Esophagus (tissue), 2 donors: ENCODE results near the gene MEGF11. TPM values are rescaled to one million over a fixed set of nuclear protein-coding genes. Genes with fewer than 3 reads are reported as not detected.
A peak's percentile ranks its signal among the peaks of the same experiment; 100 is the strongest.
"Not testable (repeated sequence)": the region's sequence is repeated elsewhere in the genome, so short reads cannot be mapped to it uniquely, and the experiment has no call there.

Experiments
- H3K27ac ChIP-seq, 2 donors: one replicate each; pipeline ENCODE4 v1.5.1; 2013; ENCODE audit warnings: low read depth in 2 of 2, mild to moderate bottlenecking in 2 of 2, inconsistent platforms in 1 of 2, low read length in 1 of 2, moderate library complexity in 1 of 2
- H3K27me3 ChIP-seq, 2 donors: one replicate each; pipeline ENCODE4 v1.6.1; 2013; ENCODE audit warnings: low read length in 2 of 2, control low read depth in 1 of 2, mild to moderate bottlenecking in 1 of 2; ENCODE audit not compliant: insufficient read depth in 2 of 2, control insufficient read depth in 1 of 2
- H3K36me3 ChIP-seq, 2 donors: one replicate each; pipeline ENCODE4 v1.6.1; 2013; ENCODE audit warnings: low read length in 1 of 2; ENCODE audit not compliant: control insufficient read depth in 2 of 2, insufficient read depth in 2 of 2
- H3K4me1 ChIP-seq, 2 donors: one replicate each; pipeline ENCODE4 v1.6.1; 2013; ENCODE audit warnings: low read length in 1 of 2; ENCODE audit not compliant: control insufficient read depth in 2 of 2, insufficient read depth in 2 of 2
- H3K4me3 ChIP-seq, 2 donors: one replicate each; pipeline ENCODE4 v1.5.1; 2013; ENCODE audit warnings: low read length in 2 of 2, mild to moderate bottlenecking in 2 of 2, low read depth in 1 of 2, moderate library complexity in 1 of 2
- H3K9me3 ChIP-seq, 2 donors: one replicate each; pipeline ENCODE4 v1.6.1; 2013; ENCODE audit warnings: mild to moderate bottlenecking in 2 of 2, low read depth in 1 of 2, low read length in 1 of 2, moderate library complexity in 1 of 2; ENCODE audit not compliant: control insufficient read depth in 2 of 2, insufficient read depth in 1 of 2
- WGBS, 2 donors: extraction: QIAGEN DNeasy Blood & Tissue Kit; methylation state at CpG; one replicate each; pipeline ENCODE4 v1.1.7; 2013; 5-methylcytosine and 5-hydroxymethylcytosine counted together
- polyA plus RNA-seq, 2 donors: library from polyadenylated mRNA; stranded (reverse); fragments of 200-250 nt; gene quantifications; one replicate each; pipeline ENCODE4 v1.2.3, GENCODE V29; 2013
- donor health status: healthy with polysubstance abuse.
- donor health status: Bipolar disorder and iron deficiency.

Gene MEGF11
- polyA plus RNA-seq, 2 donors = not detected

DNA sequence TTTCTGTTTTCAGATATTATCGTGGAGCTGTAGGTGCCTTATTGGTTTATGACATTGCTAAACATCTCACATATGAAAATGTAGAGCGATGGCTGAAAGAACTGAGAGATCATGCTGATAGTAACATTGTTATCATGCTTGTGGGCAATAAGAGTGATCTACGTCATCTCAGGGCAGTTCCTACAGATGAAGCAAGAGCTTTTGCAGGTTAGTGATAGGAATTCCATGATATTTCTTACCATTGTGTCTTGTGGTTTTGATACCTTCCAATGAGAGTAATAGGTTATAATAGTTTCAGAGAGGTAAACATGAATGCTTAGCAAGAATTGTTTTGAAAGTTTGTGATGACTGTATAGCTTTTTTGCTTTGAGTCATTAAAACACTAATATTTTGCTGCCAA lies 375.8 kb downstream of the MEGF11 start:
- H3K9me3 ChIP-seq = no peaks in the 10 kb centered on the region
- no peaks in the 10 kb centered on the region for H3K4me1 ChIP-seq
- WGBS, 2 donors = 93 to 95% methylated on average over 3 of the region's 3 CpGs
- H3K27ac ChIP-seq = no peak overlapping the region
- peaks cover 4 to 8% of the 10 kb centered on the region in 2 donors for H3K36me3 ChIP-seq
- H3K27me3 ChIP-seq = no peaks in the 10 kb centered on the region
- H3K4me3 ChIP-seq = no peak overlapping the region

DNA sequence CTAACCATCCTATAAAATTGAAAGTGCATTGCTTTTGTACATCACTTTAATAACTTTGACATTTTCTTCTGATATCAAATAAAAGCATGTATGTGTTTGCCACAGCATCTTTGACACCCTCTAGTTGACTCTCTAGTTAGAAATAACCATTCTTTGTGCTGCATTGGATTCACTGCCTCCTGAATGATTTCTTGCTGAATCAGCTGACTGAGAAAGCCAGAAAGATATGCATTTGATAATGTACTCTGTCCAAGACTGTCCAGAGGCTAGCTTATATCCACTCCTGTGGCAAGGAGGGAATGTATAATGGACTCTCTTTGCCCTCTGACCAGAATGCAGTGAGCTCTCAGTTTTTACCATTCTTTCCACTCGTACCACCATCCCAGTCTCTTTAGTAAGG lies 378.1 kb downstream of the MEGF11 start:
- H3K27me3 ChIP-seq = no peaks in the 10 kb centered on the region
- H3K4me1 ChIP-seq = peaks cover 0 to 3% of the 10 kb centered on the region in 2 donors

DNA sequence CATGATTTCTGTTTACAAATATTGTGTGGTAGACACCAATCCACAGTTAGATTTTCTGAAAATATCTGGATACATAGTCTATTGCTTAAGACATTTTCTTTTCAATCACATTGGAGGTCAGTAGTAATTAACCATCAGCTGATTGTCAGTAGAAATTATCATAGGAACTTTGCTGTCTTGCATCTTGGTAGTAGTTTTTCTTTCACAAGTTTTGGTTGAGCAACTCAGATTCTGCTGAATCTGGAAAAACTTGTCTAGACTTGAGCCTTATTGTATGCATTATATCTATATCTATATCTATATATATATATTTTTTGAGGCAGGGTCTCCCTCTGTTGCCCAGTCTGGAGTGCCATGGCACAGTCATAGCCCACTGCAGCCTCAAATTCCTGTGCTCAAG lies 380.3 kb downstream of the MEGF11 start:
- H3K27ac ChIP-seq = no peak overlapping the region
- H3K36me3 ChIP-seq = peaks cover 3 to 6% of the 10 kb centered on the region in 2 donors
- no peaks in the 10 kb centered on the region for H3K27me3 ChIP-seq
- no peak overlapping the region for H3K4me3 ChIP-seq
- peaks cover 0 to 3% of the 10 kb centered on the region in 2 donors for H3K4me1 ChIP-seq
- H3K9me3 ChIP-seq = no peaks in the 10 kb centered on the region

More for the DNA sequence above, 378.1 kb downstream of the MEGF11 start:
- Histone ChIP-seq H3K9me3 (no peaks in the 10 kb centered on the region), H3K27ac (no peak overlapping the region), H3K36me3 (peaks cover 4 to 8% of the 10 kb centered on the region in 2 donors), H3K4me3 (no peak overlapping the region)
- 90 to 93% methylated on average over 1 of the region's 1 CpG for WGBS, 2 donors

DNA sequence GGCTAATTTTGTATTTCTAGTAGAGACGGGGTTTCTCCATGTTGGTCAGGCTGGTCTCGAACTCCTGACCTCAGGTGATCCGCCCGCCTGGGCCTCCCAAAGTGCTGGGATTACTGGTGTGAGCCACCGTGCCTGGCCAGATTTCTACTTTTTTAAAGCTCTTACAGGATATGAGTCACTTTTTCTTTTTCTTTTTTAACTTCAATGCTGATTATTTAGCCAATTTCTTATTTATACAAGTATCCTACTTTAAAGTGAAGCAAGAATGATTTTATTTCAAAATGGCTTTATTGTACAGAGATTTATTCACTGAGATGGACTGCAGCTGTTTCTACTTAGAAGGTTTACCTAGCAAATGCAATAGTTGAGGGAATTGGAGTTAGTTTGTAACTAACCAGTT lies 381.0 kb downstream of the MEGF11 start:
- not testable (repeated sequence) for H3K27me3 ChIP-seq, H3K36me3 ChIP-seq, H3K9me3 ChIP-seq, H3K4me1 ChIP-seq, H3K4me3 ChIP-seq
- H3K27ac ChIP-seq = peak overlapping the region in 1 of 2 donors; percentile 26
- WGBS, 2 donors = 67 to 74% methylated on average over 5 of the region's 5 CpGs

DNA sequence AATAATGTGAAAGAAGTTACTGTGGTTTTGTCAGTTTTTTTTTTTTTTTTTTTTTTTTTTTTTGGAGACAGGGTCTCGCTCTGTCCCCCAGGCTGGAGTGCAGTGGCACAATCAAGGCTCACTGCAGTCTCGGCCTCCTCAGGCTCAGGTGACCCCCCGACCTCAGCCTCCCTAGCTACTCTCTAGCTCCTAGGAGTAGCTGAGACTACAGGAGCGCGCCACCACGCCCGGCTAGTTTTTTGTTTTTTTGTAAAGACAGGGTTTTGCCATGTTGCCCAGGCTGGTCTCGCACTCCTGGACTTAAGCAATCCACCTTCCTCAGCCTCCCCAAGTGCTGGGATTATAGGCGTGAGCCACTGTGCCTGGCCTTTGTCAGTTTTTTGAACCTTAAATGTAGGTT lies 381.7 kb downstream of the MEGF11 start:
- 85 to 87% methylated on average over 8 to 9 of the region's 9 CpGs for WGBS, 2 donors
- Histone ChIP-seq H3K4me3 (peak overlapping the region; percentile 28 to 98), H3K27ac (peak overlapping the region; percentile 71 to 82)
- H3K4me1 ChIP-seq, H3K36me3 ChIP-seq, H3K27me3 ChIP-seq, H3K9me3 ChIP-seq: not testable (repeated sequence)

DNA sequence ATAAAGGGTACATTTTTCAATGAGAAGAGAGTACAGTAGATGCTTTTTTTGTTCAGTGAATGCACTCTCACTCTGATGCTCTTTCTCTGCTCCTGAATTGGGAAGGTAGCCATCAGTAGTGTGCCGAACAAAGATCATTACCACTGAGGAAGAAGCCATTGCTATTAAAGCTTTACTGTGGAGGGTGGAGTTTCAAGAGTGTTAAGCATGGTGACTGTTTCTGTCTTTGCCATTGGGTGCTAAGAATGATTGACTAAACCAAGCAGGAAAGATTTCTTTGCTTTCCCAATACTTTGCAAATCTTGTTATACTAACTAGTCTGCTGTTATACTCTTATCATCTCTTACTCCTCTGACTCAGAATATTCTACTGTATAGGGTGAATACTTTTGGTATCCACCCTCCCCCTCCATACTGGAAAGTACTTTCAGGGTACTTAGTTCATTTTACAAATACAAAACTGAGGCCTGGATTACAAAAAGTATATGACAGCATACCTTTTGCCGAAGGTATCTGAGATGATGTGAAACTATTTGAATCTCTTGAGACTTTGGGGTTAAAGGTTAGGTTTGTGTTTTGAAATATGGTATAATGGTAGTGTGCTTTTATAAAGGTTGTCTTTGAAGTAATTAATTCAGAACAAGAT lies 382.5 kb downstream of the MEGF11 start:
- Histone ChIP-seq H3K4me1 (peaks cover 0 to 3% of the 10 kb centered on the region in 2 donors), H3K4me3 (peak overlapping the region; percentile 91 to 98), H3K36me3 (peaks cover 0 to 1% of the 10 kb centered on the region in 2 donors), H3K9me3 (no peaks in the 10 kb centered on the region), H3K27me3 (no peaks in the 10 kb centered on the region), H3K27ac (peak overlapping the region; percentile 53 to 95)
- 16 to 20% methylated on average over 2 of the region's 2 CpGs for WGBS, 2 donors

DNA sequence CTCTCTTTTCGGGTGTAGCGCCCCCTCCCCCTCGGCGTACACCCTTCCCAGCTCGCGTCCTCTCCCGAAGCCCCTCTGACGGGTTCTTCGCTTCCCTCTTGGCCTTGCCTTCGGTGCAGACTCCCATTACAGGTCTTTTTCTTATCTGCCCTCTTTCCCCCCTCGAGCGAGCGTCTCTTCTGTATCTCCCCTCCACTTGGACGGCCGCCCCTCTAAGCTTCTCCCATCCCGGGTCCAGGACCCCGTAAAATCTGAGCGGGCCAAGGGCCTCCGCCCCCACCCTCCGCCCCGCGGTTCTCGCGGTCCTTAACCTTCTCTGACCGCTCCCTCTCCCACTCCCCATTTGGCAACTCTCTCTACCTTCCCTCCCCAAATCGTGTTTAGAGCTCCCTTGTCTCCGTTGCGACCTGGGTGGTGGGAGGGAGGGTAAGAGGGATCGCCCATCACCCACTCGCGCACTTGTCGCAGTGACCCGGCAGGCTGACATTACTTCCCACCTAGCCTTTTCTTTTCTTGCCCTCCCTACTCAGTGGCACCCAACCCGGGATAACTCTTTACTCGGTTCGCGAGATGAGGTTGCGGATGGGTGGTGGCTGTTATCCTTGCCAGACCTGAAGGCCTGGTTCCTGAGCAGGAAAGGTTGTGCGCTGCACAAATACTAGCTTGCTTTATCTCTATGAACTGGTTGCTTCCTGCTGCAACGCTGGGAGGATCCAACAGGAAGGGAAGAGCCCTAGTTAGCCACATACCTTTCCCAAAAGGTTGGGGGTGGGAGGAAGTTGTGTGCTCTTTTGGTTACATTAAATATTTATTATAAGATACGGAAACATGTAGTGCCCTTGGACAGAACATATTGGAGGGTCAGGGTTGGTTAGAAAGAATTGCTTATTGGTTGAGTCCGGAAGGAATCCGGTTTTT lies 383.3 kb downstream of the MEGF11 start:
- Histone ChIP-seq H3K4me1 (peaks cover 0 to 3% of the 10 kb centered on the region in 2 donors), H3K27ac (peak overlapping the region; percentile 95 to 99), H3K36me3 (peaks cover 0 to 1% of the 10 kb centered on the region in 2 donors), H3K4me3 (peak overlapping the region; percentile 91 to 98), H3K9me3 (no peaks in the 10 kb centered on the region), H3K27me3 (no peaks in the 10 kb centered on the region)
- 1% methylated on average over 43 of the region's 43 CpGs for WGBS, 2 donors

DNA sequence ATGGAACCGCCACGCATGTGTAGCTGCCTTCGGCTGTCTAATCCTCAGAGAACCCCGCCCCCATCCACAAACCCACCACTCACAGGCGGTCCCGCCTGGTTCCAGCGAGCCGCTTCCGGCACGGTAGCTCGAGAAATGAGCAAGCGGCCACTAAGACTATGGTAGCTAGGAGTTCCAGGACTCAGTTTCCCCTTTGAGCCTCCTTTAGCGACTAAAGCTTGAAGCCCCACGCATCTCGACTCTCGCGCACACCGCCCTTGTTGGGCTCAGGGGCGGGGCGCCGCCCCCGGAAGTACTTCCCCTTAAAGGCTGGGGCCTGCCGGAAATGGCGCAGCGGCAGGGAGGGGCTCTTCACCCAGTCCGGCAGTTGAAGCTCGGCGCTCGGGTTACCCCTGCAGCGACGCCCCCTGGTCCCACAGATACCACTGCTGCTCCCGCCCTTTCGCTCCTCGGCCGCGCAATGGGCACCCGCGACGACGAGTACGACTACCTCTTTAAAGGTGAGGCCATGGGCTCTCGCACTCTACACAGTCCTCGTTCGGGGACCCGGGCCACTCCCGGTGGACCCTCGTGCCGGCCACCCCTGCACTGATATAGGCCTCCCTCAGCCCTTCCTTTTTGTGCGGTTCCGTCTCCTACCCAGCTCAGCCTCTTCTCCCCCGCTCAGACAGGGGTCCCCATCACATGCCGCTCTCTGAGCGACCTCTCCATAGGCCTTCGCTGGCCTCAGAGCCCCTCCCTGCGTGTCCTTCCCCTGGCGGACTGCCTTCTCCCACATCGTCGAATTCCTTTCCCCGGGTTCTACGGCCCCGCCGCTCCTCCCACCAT lies 384.2 kb downstream of the MEGF11 start, which contains the start of gene RAB11A:
Gene RAB11A (plus strand): TSS at position 366 of the 828 bp plus-strand sequence. CDS start 95 bp downstream, at position 461.
- Histone ChIP-seq H3K27ac (peak within 1 kb of the TSS; percentile 95 to 99), H3K36me3 (no peaks in the 10 kb centered on the region), H3K9me3 (no peaks in the 10 kb centered on the region), H3K4me1 (peaks cover 0 to 3% of the 10 kb centered on the region in 2 donors), H3K27me3 (no peaks in the 10 kb centered on the region), H3K4me3 (peak within 1 kb of the TSS; percentile 91 to 98)
- 0% methylated on average over 58 to 62 of the region's 62 CpGs for WGBS, 2 donors

DNA sequence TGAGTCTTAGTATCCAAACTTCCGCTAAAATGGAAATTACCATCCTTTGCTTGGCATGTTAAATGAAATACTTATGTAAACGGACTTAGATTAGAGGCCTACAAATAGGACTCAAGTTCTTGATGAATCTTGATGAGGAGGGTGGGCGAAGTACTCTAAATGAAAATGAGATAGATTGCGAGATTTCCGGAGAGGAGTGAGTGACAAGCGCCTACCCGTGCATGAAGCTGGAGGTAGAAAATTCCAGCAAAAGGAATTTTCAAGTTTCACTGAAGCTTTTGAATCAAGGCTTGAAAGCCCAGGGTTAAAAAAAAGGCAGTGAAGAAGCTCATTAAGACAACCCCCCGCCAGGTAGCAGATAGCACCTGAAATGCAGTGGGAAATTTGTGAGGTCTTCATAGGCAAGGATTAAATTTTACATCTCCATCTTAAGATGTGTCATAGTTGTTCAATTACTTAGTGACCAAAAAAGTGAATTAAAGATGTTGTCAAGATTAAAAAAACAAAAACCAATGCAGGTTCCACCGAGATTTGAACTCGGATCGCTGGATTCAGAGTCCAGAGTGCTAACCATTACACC lies 384.9 kb downstream of the MEGF11 start:
- Histone ChIP-seq H3K4me3 (peak overlapping the region in 1 of 2 donors; percentile 98), H3K4me1 (peaks cover 0 to 3% of the 10 kb centered on the region in 2 donors), H3K9me3 (no peaks in the 10 kb centered on the region), H3K27ac (peak overlapping the region; percentile 95 to 99), H3K36me3 (no peaks in the 10 kb centered on the region), H3K27me3 (no peaks in the 10 kb centered on the region)
- WGBS, 2 donors = 66% methylated on average over 11 of the region's 11 CpGs
